ENCODE data around the gene RNASE1.

Gene RNASE1

GRCh38 chr14:20807304-20808161 is 4.9 kb upstream of the RNASE1 start:
- TF ChIP-seq, protein P1, sequence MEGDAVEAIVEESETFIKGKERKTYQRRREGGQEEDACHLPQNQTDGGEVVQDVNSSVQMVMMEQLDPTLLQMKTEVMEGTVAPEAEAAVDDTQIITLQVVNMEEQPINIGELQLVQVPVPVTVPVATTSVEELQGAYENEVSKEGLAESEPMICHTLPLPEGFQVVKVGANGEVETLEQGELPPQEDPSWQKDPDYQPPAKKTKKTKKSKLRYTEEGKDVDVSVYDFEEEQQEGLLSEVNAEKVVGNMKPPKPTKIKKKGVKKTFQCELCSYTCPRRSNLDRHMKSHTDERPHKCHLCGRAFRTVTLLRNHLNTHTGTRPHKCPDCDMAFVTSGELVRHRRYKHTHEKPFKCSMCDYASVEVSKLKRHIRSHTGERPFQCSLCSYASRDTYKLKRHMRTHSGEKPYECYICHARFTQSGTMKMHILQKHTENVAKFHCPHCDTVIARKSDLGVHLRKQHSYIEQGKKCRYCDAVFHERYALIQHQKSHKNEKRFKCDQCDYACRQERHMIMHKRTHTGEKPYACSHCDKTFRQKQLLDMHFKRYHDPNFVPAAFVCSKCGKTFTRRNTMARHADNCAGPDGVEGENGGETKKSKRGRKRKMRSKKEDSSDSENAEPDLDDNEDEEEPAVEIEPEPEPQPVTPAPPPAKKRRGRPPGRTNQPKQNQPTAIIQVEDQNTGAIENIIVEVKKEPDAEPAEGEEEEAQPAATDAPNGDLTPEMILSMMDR (IDR thresholded peaks at IDR 0.05; ENCODE audit: low read depth, low read length, missing control alignments) = no peak
- in situ Hi-C loops (cut with HindIII; ENCODE audit: low sequenced_read_pairs) = no loop called here
- no peak overlapping the region for H3K4me3 ChIP-seq (ENCODE audit: low read depth, low read length)
- DNase-seq (ENCODE audit: low read depth) = no peak

DNA sequence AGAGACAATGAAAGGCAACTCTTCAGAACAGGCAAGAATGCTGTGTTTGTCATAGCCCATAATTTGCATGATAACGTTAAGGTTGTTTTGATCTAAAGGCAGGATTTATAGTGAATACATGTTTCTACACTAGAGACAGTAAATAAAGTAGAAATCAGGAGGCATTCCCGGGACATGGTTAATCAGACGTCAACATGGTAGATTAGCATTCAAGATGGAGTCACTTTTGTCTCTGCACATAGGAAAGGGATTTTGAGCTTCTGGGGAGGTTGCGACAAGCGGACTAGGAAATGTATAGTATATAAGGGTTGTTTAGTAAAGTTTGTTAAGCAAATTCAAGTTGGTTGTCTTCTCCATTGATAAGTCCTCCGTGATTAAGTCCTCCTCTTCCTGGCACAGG is 2.8 kb upstream of the RNASE1 start:
- TF ChIP-seq, protein P1 (IDR thresholded peaks at IDR 0.05; ENCODE audit: low read depth, low read length, missing control alignments) = no peak
- no peak for DNase-seq (ENCODE audit: low read depth)
- no peak overlapping the region for H3K4me3 ChIP-seq (ENCODE audit: low read depth, low read length)
- in situ Hi-C loops (cut with HindIII; ENCODE audit: low sequenced_read_pairs) = no loop called here

GRCh38 chr14:20803223-20803622 is 579 bp upstream of the RNASE1 start:
- in situ Hi-C loops (cut with HindIII; ENCODE audit: low sequenced_read_pairs) = no loop called here
- no peak overlapping the region for H3K4me3 ChIP-seq (ENCODE audit: low read depth, low read length)
- TF ChIP-seq, protein P1 (IDR thresholded peaks at IDR 0.05; ENCODE audit: low read depth, low read length, missing control alignments) = no peak
- DNase-seq (ENCODE audit: low read depth) = no peak

GRCh38 chr14:20801726-20802125 is 918 bp downstream of the RNASE1 start:
- no peak overlapping the region for H3K4me3 ChIP-seq (ENCODE audit: low read depth, low read length)
- no peak for DNase-seq (ENCODE audit: low read depth)
- TF ChIP-seq, protein P1 (IDR thresholded peaks at IDR 0.05; ENCODE audit: low read depth, low read length, missing control alignments) = no peak
- in situ Hi-C loops (cut with HindIII; ENCODE audit: low sequenced_read_pairs) = no loop called here

DNA sequence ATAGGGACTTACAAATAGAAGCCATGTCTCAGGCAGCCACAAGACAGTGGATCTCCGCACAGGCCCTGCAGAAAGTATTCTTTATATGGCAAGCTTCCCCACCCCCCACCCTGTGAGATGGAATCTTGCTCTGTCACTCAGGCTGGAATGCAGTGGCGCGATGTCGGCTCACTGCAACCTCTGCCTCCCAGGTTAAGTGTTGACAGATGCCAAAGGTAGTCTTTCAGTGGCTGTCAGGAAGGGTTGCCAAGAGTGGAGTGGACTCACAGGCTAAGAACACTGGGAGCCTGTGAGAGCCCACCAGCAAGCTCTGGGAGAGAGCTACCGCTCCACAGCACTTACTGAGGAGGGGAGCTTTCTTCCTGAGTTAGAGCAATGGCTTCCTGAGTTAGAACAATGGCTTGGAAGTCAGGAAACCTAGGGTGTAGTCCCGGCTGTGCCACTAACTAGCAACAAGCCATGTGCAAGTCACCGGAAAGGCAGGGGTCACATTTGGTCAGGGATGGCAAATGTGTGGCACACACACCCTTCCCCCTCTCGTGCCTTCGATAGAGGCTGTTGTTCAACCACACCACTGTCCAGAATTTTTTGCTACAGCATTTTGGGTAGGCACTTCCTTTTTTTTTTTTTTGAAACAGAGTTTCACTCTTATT is 2.6 kb downstream of the RNASE1 start:
- in situ Hi-C loops (cut with HindIII; ENCODE audit: low sequenced_read_pairs) = no loop called here
- TF ChIP-seq, protein P1 (IDR thresholded peaks at IDR 0.05; ENCODE audit: low read depth, low read length, missing control alignments) = no peak
- no peak for DNase-seq (ENCODE audit: low read depth)
- no peak overlapping the region for H3K4me3 ChIP-seq (ENCODE audit: low read depth, low read length)

DNA sequence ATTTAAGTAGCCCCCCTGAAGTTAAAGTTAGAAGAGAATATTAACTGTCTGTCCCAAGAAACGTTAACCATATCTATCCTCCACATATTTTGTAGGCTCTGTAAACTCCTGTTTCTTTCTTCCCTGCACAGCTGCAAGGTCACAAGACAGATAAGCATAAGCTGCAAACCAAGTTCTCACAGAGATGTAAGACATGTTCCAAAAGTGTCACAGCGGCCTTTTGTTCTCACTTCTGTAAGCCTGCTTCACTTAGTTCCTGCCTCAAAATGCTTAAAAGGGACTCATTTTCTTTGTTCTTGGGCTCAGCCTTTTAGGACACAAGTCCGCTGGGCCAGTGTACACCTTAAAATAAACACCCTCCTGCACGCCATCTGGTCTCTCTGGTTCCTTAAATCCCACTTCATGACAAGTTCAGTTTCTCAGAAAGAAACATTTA is 3.2 kb downstream of the RNASE1 start:
- in situ Hi-C loops (cut with HindIII; ENCODE audit: low sequenced_read_pairs) = no loop called here
- TF ChIP-seq, protein P1 (IDR thresholded peaks at IDR 0.05; ENCODE audit: low read depth, low read length, missing control alignments) = no peak
- DNase-seq (ENCODE audit: low read depth) = no peak
- no peak overlapping the region for H3K4me3 ChIP-seq (ENCODE audit: low read depth, low read length)
